ENCODE measurements around the gene FAM50A. TPM values are rescaled to one million over a fixed set of nuclear protein-coding genes. Genes with fewer than 3 reads are reported as not detected.

The FAM50A gene
- total RNA-seq, 1 donor from 2014 or later = 57.6 TPM

DNA sequence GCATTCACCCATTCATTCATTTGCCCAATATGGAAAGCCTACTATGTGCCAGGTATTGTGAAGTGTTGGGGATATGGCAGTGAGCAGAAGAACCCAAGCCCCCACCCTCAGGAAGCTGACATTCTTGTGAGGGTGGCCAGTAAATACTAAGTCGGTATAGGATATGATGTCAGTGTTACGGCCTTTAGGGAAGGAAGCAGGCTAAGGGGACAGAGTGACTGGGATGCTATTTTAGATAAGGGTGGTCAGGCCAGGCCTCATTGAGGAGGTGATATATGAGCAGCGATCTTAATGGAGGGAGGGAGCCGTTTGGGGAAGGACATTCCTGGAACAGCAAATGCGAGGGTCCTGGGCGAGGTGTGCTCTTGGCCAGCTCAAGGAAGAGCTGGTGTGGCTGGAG is 13.5 kb upstream of the FAM50A start:
- Mint-ChIP-seq H3K36me3 (peaks cover 5% of the 10 kb centered on the region), H3K9me3 (peaks cover 8% of the 10 kb centered on the region), H3K27ac (peak overlapping the region; percentile 49), H3K4me1 (peaks cover 25% of the 10 kb centered on the region), H3K4me3 (no peak overlapping the region), H3K27me3 (ENCODE audit: low read depth) (no peaks in the 10 kb centered on the region)
- TF ChIP-seq, protein P1, sequence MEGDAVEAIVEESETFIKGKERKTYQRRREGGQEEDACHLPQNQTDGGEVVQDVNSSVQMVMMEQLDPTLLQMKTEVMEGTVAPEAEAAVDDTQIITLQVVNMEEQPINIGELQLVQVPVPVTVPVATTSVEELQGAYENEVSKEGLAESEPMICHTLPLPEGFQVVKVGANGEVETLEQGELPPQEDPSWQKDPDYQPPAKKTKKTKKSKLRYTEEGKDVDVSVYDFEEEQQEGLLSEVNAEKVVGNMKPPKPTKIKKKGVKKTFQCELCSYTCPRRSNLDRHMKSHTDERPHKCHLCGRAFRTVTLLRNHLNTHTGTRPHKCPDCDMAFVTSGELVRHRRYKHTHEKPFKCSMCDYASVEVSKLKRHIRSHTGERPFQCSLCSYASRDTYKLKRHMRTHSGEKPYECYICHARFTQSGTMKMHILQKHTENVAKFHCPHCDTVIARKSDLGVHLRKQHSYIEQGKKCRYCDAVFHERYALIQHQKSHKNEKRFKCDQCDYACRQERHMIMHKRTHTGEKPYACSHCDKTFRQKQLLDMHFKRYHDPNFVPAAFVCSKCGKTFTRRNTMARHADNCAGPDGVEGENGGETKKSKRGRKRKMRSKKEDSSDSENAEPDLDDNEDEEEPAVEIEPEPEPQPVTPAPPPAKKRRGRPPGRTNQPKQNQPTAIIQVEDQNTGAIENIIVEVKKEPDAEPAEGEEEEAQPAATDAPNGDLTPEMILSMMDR (IDR thresholded peaks at IDR 0.05; ENCODE audit: unreplicated experiment) = no peak
- DNase-seq (ENCODE audit: low spot score in 2 of 2, unreplicated experiment in 2 of 2) = no peak

DNA sequence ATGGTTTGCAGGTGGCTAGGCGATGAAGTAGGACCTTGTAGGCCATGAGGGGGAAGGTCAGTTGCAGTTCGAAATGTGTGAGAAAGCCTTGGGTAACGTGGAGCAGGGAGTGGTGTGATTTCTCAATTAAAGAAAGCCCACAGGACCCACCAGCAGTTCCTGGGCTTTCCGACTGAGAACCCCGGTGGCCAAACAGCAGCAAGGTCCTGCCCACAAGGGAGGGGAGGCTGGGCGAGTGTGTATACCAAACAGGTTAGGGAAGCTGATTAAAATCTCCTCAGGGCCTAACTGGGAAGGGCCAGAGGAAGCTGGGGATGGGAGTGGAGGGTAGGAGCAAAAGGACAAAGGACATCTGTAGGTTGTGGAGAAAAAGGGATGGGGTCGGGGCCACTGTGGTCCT is 13.0 kb upstream of the FAM50A start:
- DNase-seq (ENCODE audit: low spot score in 2 of 2, unreplicated experiment in 2 of 2) = no peak
- Mint-ChIP-seq H3K4me1 (peaks cover 25% of the 10 kb centered on the region), H3K27ac (peak overlapping the region; percentile 49), H3K4me3 (no peak overlapping the region), H3K9me3 (peaks cover 8% of the 10 kb centered on the region), H3K27me3 (ENCODE audit: low read depth) (no peaks in the 10 kb centered on the region), H3K36me3 (peaks cover 9% of the 10 kb centered on the region)
- TF ChIP-seq, protein P1 (IDR thresholded peaks at IDR 0.05; ENCODE audit: unreplicated experiment) = no peak

DNA sequence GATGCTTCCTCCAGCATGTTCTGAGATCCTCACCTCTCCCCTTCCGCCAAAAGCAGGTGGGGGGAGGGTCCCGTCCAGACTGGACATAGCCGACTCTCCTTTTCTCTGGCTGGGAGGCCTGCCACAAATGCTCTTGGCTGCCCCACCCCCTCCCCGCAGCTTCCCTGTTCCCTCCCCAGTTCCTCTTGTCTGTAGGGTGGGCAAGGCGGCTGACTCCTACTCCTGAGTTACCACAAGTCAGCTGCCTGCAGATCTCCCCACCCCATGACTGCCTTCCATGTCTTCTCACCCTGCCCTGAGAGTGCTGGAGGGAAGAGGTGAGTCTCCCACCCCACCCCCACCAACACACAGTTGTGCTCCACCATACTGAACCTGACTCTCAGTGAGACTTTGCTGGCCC is 12.6 kb upstream of the FAM50A start:
- Mint-ChIP-seq H3K9me3 (peaks cover 8% of the 10 kb centered on the region), H3K4me1 (peaks cover 30% of the 10 kb centered on the region), H3K27ac (no peak overlapping the region), H3K27me3 (ENCODE audit: low read depth) (no peaks in the 10 kb centered on the region), H3K36me3 (peaks cover 10% of the 10 kb centered on the region), H3K4me3 (no peak overlapping the region)
- TF ChIP-seq, protein P1 (IDR thresholded peaks at IDR 0.05; ENCODE audit: unreplicated experiment) = no peak
- no peak for DNase-seq (ENCODE audit: low spot score in 2 of 2, unreplicated experiment in 2 of 2)

DNA sequence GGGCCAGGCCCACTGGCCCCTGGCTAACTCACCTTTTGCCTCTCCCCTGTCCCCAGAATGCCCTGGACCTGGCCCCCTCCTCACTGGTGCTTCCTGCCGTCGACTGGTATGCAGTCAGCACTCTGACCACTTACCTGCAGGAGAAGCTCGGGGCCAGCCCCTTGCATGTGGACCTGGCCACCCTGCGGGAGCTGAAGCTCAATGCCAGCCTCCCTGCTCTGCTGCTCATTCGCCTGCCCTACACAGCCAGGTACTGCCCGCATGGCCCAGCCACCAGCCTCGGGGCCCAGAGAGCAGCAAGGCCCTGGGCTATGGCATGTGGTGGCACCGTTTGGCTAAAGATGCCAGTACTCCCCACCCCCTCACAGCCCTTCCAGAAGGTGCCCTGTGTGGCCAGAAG is 11.7 kb upstream of the FAM50A start:
- Mint-ChIP-seq H3K4me3 (no peak overlapping the region), H3K9me3 (peaks cover 8% of the 10 kb centered on the region), H3K27me3 (ENCODE audit: low read depth) (no peaks in the 10 kb centered on the region), H3K27ac (no peak overlapping the region), H3K36me3 (peaks cover 10% of the 10 kb centered on the region), H3K4me1 (peaks cover 26% of the 10 kb centered on the region)
- TF ChIP-seq, protein P1 (IDR thresholded peaks at IDR 0.05; ENCODE audit: unreplicated experiment) = no peak
- no peak for DNase-seq (ENCODE audit: low spot score in 2 of 2, unreplicated experiment in 2 of 2)

DNA sequence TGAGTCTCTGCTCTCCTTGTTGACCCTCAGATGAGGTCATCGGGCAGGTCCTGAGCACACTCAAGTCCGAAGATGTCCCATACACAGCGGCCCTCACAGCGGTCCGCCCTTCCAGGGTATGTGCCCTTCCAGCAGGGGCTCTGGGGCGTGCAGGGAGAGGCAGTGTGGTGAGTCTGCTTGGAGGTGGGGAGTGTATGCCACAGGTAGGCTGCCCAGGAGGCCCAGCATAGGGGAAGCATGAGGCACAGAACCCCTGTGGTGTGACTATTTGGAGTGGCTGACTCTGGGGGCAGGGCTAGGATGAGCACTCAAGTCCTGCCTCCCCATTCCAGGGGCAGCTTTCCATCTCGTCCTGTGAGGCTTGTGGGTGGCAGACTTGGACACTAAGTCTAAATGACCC is 10.3 kb upstream of the FAM50A start:
- no peak for DNase-seq (ENCODE audit: low spot score in 2 of 2, unreplicated experiment in 2 of 2)
- H3K27ac Mint-ChIP-seq = no peak overlapping the region
- TF ChIP-seq, protein P1 (IDR thresholded peaks at IDR 0.05; ENCODE audit: unreplicated experiment) = no peak
- H3K27me3 Mint-ChIP-seq (ENCODE audit: low read depth) = no peaks in the 10 kb centered on the region
- no peak overlapping the region for H3K4me3 Mint-ChIP-seq
- H3K4me1 Mint-ChIP-seq = peaks cover 27% of the 10 kb centered on the region
- H3K9me3 Mint-ChIP-seq = peaks cover 4% of the 10 kb centered on the region
- H3K36me3 Mint-ChIP-seq = peaks cover 10% of the 10 kb centered on the region
